ENCODE data around the gene PIR.

- no peak for TF ChIP-seq CTCF (IDR thresholded peaks at IDR 0.05)
- no peak for TF ChIP-seq POLR2A (IDR thresholded peaks at IDR 0.05)
Measured at GRCh38 chrX:15343075-15343476, 150.1 kb downstream of the PIR start.
